Right lobe of liver (tissue), 4 donors: ENCODE measurements around the gene IFNL3.

Experiments used
- CTCF ChIP-seq, 4 donors: fragments of 200-600 bp in 3 of 4; fragments of 450-650 bp in 1 of 4; IDR thresholded peaks; one replicate each; pipeline versions ENCODE4 v1.5.1 to v1.8.0; 2016 to 2022; ENCODE audit warnings: antibody characterized with exemption in 4 of 4, mild to moderate bottlenecking in 2 of 4
- POLR2A ChIP-seq: fragments of 450-650 bp; IDR thresholded peaks from one replicate; pipeline ENCODE4 v1.6.1; 2017; ENCODE audit warnings: antibody characterized with exemption, mild to moderate bottlenecking
- donor health status: DM: no; HTN: no; CAD: no.
- donor health status: DM: no; HTN: no; CAD: no.
- donor health status: DM: no; HTN: yes; CAD: no.

GRCh38 chr19:39200803-39201115 is 44.0 kb downstream of the IFNL3 start:
- no peak for TF ChIP-seq CTCF (IDR thresholded peaks at IDR 0.05)
- no peak for TF ChIP-seq POLR2A
